ENCODE measurements around the gene TMEM167A.

- TF ChIP-seq EZH2 (IDR thresholded peaks at IDR 0.05; ENCODE audit: insufficient read depth, poor library complexity, severe bottlenecking): no peak
- no peak for TF ChIP-seq EZH2phosphoT487 (IDR thresholded peaks at IDR 0.05; ENCODE audit: insufficient read depth, low read depth)
These were observed 73.4 kb downstream of the TMEM167A start for GRCh38 chr5:83003791-83004190.
